CD14-positive monocyte (primary cell): ENCODE data around the gene ZNF549. TPM values are rescaled to one million over a fixed set of nuclear protein-coding genes. Genes with fewer than 3 reads are reported as not detected.

Experiments used
- DNase-seq, 3 donors: peaks; one replicate each; pipeline ENCODE4 v3.0.0-alpha.2; 2011 to 2022
- H2AFZ ChIP-seq: 2 replicates; pipeline ENCODE4 v1.6.0; 2012; ENCODE audit warnings: mild to moderate bottlenecking, low read depth, low read length, inconsistent platforms; ENCODE audit not compliant: insufficient read depth, poor library complexity, severe bottlenecking
- H3K27ac ChIP-seq, 2 donors: 1 replicate in 1 of 2; 2 replicates in 1 of 2; pipeline ENCODE4 v1.5.1; 2012 to 2013; ENCODE audit warnings: low read length in 2 of 2, control low read depth in 1 of 2, inconsistent platforms in 1 of 2, low read depth in 1 of 2, mild to moderate bottlenecking in 1 of 2
- H3K27me3 ChIP-seq, 2 donors: one replicate each; pipeline versions ENCODE4 v1.6.0 to v1.6.1; 2011 to 2013; ENCODE audit warnings: low read length in 2 of 2; ENCODE audit not compliant: control insufficient read depth in 2 of 2, insufficient read depth in 2 of 2
- H3K36me3 ChIP-seq, 2 donors: replicated peaks in 1 of 2; 1 replicate in 1 of 2; 2 replicates in 1 of 2; pipeline versions ENCODE4 v1.5.1 to v1.6.1; 2012 to 2013; ENCODE audit warnings: low read length in 2 of 2, control low read depth in 1 of 2, inconsistent platforms in 1 of 2, mild to moderate bottlenecking in 1 of 2; ENCODE audit not compliant: insufficient read depth in 2 of 2, control insufficient read depth in 1 of 2
- H3K4me1 ChIP-seq, 2 donors: 1 replicate in 1 of 2; 2 replicates in 1 of 2; pipeline versions ENCODE4 v1.5.1 to v1.6.1; 2012 to 2013; ENCODE audit warnings: low read length in 2 of 2, control low read depth in 1 of 2, inconsistent platforms in 1 of 2, mild to moderate bottlenecking in 1 of 2, moderate library complexity in 1 of 2; ENCODE audit not compliant: insufficient read depth in 2 of 2, control insufficient read depth in 1 of 2
- H3K4me2 ChIP-seq: replicated peaks from 2 replicates; pipeline ENCODE3; 2012; ENCODE audit warnings: low read length, moderate library complexity, mild to moderate bottlenecking; ENCODE audit not compliant: poor library complexity, severe bottlenecking; ENCODE audit errors: extremely low read depth
- H3K4me3 ChIP-seq, 3 experiments: fragments of 200-600 bp in 1 of 3; sonication (generic) in 1 of 3; replicated peaks in 1 of 3; 1 replicate in 2 of 3; 2 replicates in 1 of 3; pipeline ENCODE4 v1.5.1; 2011 to 2013; ENCODE audit warnings: low read length in 3 of 3, mild to moderate bottlenecking in 3 of 3, control low read depth in 2 of 3, low read depth in 2 of 3, inconsistent platforms in 1 of 3, moderate library complexity in 1 of 3
- H3K79me2 ChIP-seq: 2 replicates; pipeline ENCODE4 v1.6.0; 2012; ENCODE audit warnings: mild to moderate bottlenecking, control low read depth, inconsistent platforms, low read length, moderate library complexity; ENCODE audit not compliant: insufficient read depth
- H3K9ac ChIP-seq: 2 replicates; pipeline ENCODE4 v1.6.0; 2017; ENCODE audit warnings: low read length, mild to moderate bottlenecking; ENCODE audit not compliant: insufficient read depth, poor library complexity, severe bottlenecking
- H3K9me3 ChIP-seq, 2 donors: replicated peaks in 1 of 2; 1 replicate in 1 of 2; 2 replicates in 1 of 2; pipeline versions ENCODE4 v1.5.1 to v1.6.1; 2012 to 2013; ENCODE audit warnings: low read length in 2 of 2, control low read depth in 1 of 2; ENCODE audit not compliant: control insufficient read depth in 1 of 2, insufficient read depth in 1 of 2
- H4K20me1 ChIP-seq: 2 replicates; pipeline ENCODE4 v1.6.0; 2012; ENCODE audit warnings: mild to moderate bottlenecking, low read length, control low read depth, moderate library complexity; ENCODE audit not compliant: insufficient read depth
- H3K27ac Mint-ChIP-seq, 7 donors: one replicate each; pipeline ENCODE4 v1.8.0; 2020; ENCODE audit warnings: mild to moderate bottlenecking in 7 of 7, mixed read lengths in 7 of 7, moderate library complexity in 6 of 7, inconsistent platforms in 2 of 7
- H3K27me3 Mint-ChIP-seq, 3 donors: one replicate each; pipeline ENCODE4 v1.8.0; 2021 to 2022; ENCODE audit warnings: low read depth in 3 of 3, mild to moderate bottlenecking in 3 of 3, mixed read lengths in 3 of 3, moderate library complexity in 3 of 3, inconsistent platforms in 1 of 3
- H3K36me3 Mint-ChIP-seq, 2 donors: one replicate each; pipeline ENCODE4 v1.8.0; 2020; ENCODE audit warnings: mixed read lengths in 2 of 2, inconsistent platforms in 1 of 2, mild to moderate bottlenecking in 1 of 2
- H3K4me1 Mint-ChIP-seq: one replicate; pipeline ENCODE4 v1.8.0; 2020; ENCODE audit warnings: mild to moderate bottlenecking, mixed read lengths
- H3K4me3 Mint-ChIP-seq, 2 donors: one replicate each; pipeline ENCODE4 v1.8.0; 2020; ENCODE audit warnings: mild to moderate bottlenecking in 2 of 2, mixed read lengths in 2 of 2, moderate library complexity in 1 of 2
- H3K9me3 Mint-ChIP-seq, 7 donors: one replicate each; pipeline ENCODE4 v1.8.0; 2020 to 2022; ENCODE audit warnings: mixed read lengths in 7 of 7, mild to moderate bottlenecking in 6 of 7, moderate library complexity in 6 of 7, inconsistent platforms in 2 of 7
- WGBS: methylation state at CpG from one replicate; pipeline ENCODE4 v1.1.5; 2013; ENCODE audit warnings: missing lambda C conversion rate; ENCODE audit not compliant: insufficient coverage; 5-methylcytosine and 5-hydroxymethylcytosine counted together
- intact Hi-C, 2 donors: fragments of 100-400 bp; cut with micrococcal nuclease; formaldehyde crosslinking; loops; one replicate each; pipeline versions ENCODE4 v1.15.0 to v1.15.1; 2023
- polyA plus RNA-seq, 3 donors: library from polyadenylated mRNA; depleted of rRNA in 1 of 3; unstranded in 2 of 3; stranded (reverse) in 1 of 3; fragments of 300-500 nt in 2 of 3; fragments of >200 nt in 1 of 3; fragmentation: Illumina TruSeq in 2 of 3; gene quantifications; 1 replicate in 2 of 3; 2 replicates in 1 of 3; pipeline ENCODE4 v1.2.3, GENCODE V29; 2012 to 2021
- TF ChIP-seq, protein P1 (sequence below): fragments of 200-600 bp; IDR thresholded peaks from one replicate; pipeline ENCODE4 v1.8.0; 2022; ENCODE audit warnings: antibody characterized with exemption, mild to moderate bottlenecking

Gene ZNF549
- polyA plus RNA-seq, 3 donors: 0.54 to 1.5 (median 0.74) TPM

DNA sequence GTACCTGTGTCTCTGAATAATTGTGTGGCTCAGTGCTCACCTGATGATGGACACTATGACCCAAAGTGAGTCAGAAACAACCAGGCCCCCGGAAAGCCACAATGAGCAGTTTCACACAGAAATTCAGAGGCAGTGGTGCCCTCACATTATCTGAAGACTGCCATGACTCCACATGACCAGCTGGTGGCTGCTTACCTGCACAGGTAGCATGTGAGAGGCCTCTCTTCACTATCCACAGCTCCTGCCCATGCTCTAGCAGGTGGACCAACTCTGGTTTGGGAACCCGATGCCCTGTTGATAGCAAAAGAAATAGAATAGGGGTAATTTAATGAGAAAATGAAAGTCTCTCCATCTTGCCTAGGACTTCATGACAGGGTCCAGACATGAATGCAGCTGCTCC is 25.3 kb downstream of the ZNF549 start:
- no peaks in the 10 kb centered on the region for H3K4me1 ChIP-seq
- H3K4me2 ChIP-seq: no peak overlapping the region
- no peaks in the 10 kb centered on the region for H3K27me3 ChIP-seq
- no peak for DNase-seq
- intact Hi-C loops: no loop called here
- H4K20me1 ChIP-seq: no peaks in the 10 kb centered on the region
- Mint-ChIP-seq H3K27me3 (no peaks in the 10 kb centered on the region), H3K4me3 (no peak overlapping the region), H3K4me1 (no peaks in the 10 kb centered on the region), H3K36me3 (peaks cover 83 to 95% of the 10 kb centered on the region in 2 donors), H3K9me3 (peaks cover 71 to 93% (median 88%) of the 10 kb centered on the region in 7 donors), H3K27ac (peak overlapping the region in 1 of 7 donors; percentile 3)
- WGBS: 90% methylated on average over 2 of the region's 2 CpGs
- H3K4me3 ChIP-seq: no peak overlapping the region
- no peak overlapping the region for H3K9ac ChIP-seq
- H3K27ac ChIP-seq: no peak overlapping the region
- H2AFZ ChIP-seq: no peak overlapping the region
- peaks cover 67 to 89% of the 10 kb centered on the region in 2 donors for H3K9me3 ChIP-seq
- H3K36me3 ChIP-seq: peaks cover 28 to 89% of the 10 kb centered on the region in 2 donors
- no peaks in the 10 kb centered on the region for H3K79me2 ChIP-seq
- TF ChIP-seq, protein P1, sequence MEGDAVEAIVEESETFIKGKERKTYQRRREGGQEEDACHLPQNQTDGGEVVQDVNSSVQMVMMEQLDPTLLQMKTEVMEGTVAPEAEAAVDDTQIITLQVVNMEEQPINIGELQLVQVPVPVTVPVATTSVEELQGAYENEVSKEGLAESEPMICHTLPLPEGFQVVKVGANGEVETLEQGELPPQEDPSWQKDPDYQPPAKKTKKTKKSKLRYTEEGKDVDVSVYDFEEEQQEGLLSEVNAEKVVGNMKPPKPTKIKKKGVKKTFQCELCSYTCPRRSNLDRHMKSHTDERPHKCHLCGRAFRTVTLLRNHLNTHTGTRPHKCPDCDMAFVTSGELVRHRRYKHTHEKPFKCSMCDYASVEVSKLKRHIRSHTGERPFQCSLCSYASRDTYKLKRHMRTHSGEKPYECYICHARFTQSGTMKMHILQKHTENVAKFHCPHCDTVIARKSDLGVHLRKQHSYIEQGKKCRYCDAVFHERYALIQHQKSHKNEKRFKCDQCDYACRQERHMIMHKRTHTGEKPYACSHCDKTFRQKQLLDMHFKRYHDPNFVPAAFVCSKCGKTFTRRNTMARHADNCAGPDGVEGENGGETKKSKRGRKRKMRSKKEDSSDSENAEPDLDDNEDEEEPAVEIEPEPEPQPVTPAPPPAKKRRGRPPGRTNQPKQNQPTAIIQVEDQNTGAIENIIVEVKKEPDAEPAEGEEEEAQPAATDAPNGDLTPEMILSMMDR: no peak

GRCh38 chr19:57557659-57558058 is 30.5 kb downstream of the ZNF549 start:
- H3K27ac Mint-ChIP-seq: no peak overlapping the region
- TF ChIP-seq, protein P1: no peak
- H3K4me1 Mint-ChIP-seq: peaks cover 21% of the 10 kb centered on the region
- peaks cover 16 to 20% of the 10 kb centered on the region in 2 donors for H3K4me1 ChIP-seq
- no peak overlapping the region for H3K4me3 Mint-ChIP-seq
- no peaks in the 10 kb centered on the region for H3K27me3 ChIP-seq
- no peak overlapping the region for H3K9ac ChIP-seq
- H3K4me3 ChIP-seq: no peak overlapping the region
- peaks cover 0 to 8% (median 3%) of the 10 kb centered on the region in 3 donors for H3K27me3 Mint-ChIP-seq
- H3K9me3 Mint-ChIP-seq: peaks cover 58 to 80% (median 69%) of the 10 kb centered on the region in 7 donors
- 90% methylated on average over 1 of the region's 5 CpGs for WGBS
- H3K9me3 ChIP-seq: peaks cover 47 to 67% of the 10 kb centered on the region in 2 donors
- H3K36me3 Mint-ChIP-seq: peaks cover 38 to 49% of the 10 kb centered on the region in 2 donors
- no peaks in the 10 kb centered on the region for H4K20me1 ChIP-seq
- no peak overlapping the region for H3K4me2 ChIP-seq
- intact Hi-C loops: no loop called here
- no peak for DNase-seq
- H2AFZ ChIP-seq: no peak overlapping the region
- peaks cover 7 to 39% of the 10 kb centered on the region in 2 donors for H3K36me3 ChIP-seq
- peaks cover 11% of the 10 kb centered on the region for H3K79me2 ChIP-seq
- no peak overlapping the region for H3K27ac ChIP-seq
